ENCODE measurements around the gene PAMR1.

PAMR1 gene

GRCh38 chr11:35393098-35393497 lies 132.3 kb downstream of the PAMR1 start:
- DNase-seq = no peak

GRCh38 chr11:35391922-35392688 lies 133.3 kb downstream of the PAMR1 start:
- DNase-seq = no peak

GRCh38 chr11:35390737-35391682 lies 134.4 kb downstream of the PAMR1 start:
- no peak for DNase-seq

- DNase-seq = no peak
Observed at GRCh38 chr11:35389897-35390465, 135.4 kb downstream of the PAMR1 start.

- no peak for DNase-seq
Observed at GRCh38 chr11:35389112-35389511, 136.3 kb downstream of the PAMR1 start.

GRCh38 chr11:35388061-35388460 lies 137.4 kb downstream of the PAMR1 start:
- DNase-seq = no peak

GRCh38 chr11:35387111-35387982 lies 138.1 kb downstream of the PAMR1 start:
- DNase-seq = no peak

GRCh38 chr11:35383953-35384352 lies 141.5 kb downstream of the PAMR1 start:
- no peak for DNase-seq
